DOHH2 (cell line): ENCODE measurements around the gene TUFT1.

ENCODE experiments used
- H3F3A ChIP-seq: fragments of 200-600 bp; sonication (generic), shearing (Covaris generic); 2 replicates; pipeline ENCODE4 v1.6.0; 2016; ENCODE audit warnings: antibody characterized with exemption, mild to moderate bottlenecking; ENCODE audit not compliant: control insufficient read depth, insufficient read depth
- H3K27ac ChIP-seq: fragments of 200-600 bp; sonication (generic); 2 replicates; pipeline ENCODE4 v1.5.1; 2014; ENCODE audit warnings: low read depth, mild to moderate bottlenecking, low read length, moderate library complexity
- H3K27me3 ChIP-seq: fragments of 200-600 bp; sonication (generic); 2 replicates; pipeline ENCODE4 v1.6.1; 2014; ENCODE audit warnings: mild to moderate bottlenecking, low read length, mixed read lengths; ENCODE audit not compliant: control insufficient read depth
- H3K36me3 ChIP-seq: fragments of 200-600 bp; sonication (generic); 2 replicates; pipeline ENCODE4 v1.6.1; 2014; ENCODE audit warnings: mild to moderate bottlenecking, low read length, moderate library complexity, mixed read lengths; ENCODE audit not compliant: control insufficient read depth
- H3K4me1 ChIP-seq: fragments of 200-600 bp; sonication (generic); 2 replicates; pipeline ENCODE4 v1.6.1; 2014; ENCODE audit warnings: mild to moderate bottlenecking, low read length, mixed read lengths; ENCODE audit not compliant: control insufficient read depth
- H3K4me2 ChIP-seq: fragments of 200-600 bp; sonication (generic); 2 replicates; pipeline ENCODE4 v1.6.0; 2014; ENCODE audit warnings: mild to moderate bottlenecking, low read length, moderate library complexity
- H3K4me3 ChIP-seq: fragments of 200-600 bp; sonication (generic); 2 replicates; pipeline ENCODE4 v1.5.1; 2014; ENCODE audit warnings: mild to moderate bottlenecking, low read length, mixed read lengths
- H3K79me2 ChIP-seq: fragments of 200-600 bp; sonication (generic); 2 replicates; pipeline ENCODE4 v1.6.1; 2014; ENCODE audit warnings: mild to moderate bottlenecking, low read length, mixed read lengths; ENCODE audit not compliant: control insufficient read depth
- H3K9me2 ChIP-seq: fragments of 200-600 bp; sonication (generic); replicated peaks from 2 replicates; pipeline ENCODE4 v1.6.1; 2014; ENCODE audit warnings: mild to moderate bottlenecking, low read length, mixed read lengths; ENCODE audit not compliant: control insufficient read depth
- H3K9me3 ChIP-seq: fragments of 200-600 bp; sonication (generic); 2 replicates; pipeline ENCODE4 v1.6.1; 2014; ENCODE audit warnings: antibody characterized with exemption, low read length, mixed read lengths; ENCODE audit not compliant: control insufficient read depth, insufficient read depth
- H4K20me1 ChIP-seq: fragments of 200-600 bp; sonication (generic); 2 replicates; pipeline ENCODE4 v1.6.0; 2014; ENCODE audit warnings: low read depth, mild to moderate bottlenecking, antibody characterized with exemption, low read length, moderate library complexity; ENCODE audit not compliant: control insufficient read depth, insufficient read depth
- CTCF ChIP-seq: fragments of 200-600 bp; sonication (generic); IDR thresholded peaks from one replicate; pipeline ENCODE4 v1.5.1; 2014; ENCODE audit warnings: antibody characterized with exemption, mild to moderate bottlenecking, low read depth, low read length; ENCODE audit not compliant: poor library complexity, severe bottlenecking
- EZH2phosphoT487 ChIP-seq: fragments of 200-600 bp; sonication (generic); IDR thresholded peaks from 2 replicates; pipeline ENCODE4 v1.6.1; 2017; ENCODE audit warnings: borderline replicate concordance, mild to moderate bottlenecking, antibody characterized with exemption, low read length, moderate library complexity, mixed read lengths

Gene TUFT1

GRCh38 chr1:151513626-151514121 lies 26.4 kb upstream of the TUFT1 start:
- peaks cover 14% of the 10 kb centered on the region for H3K27me3 ChIP-seq
- TF ChIP-seq CTCF (no peak), EZH2phosphoT487 (no peak)
- no peaks in the 10 kb centered on the region for H3K9me2 ChIP-seq
- H4K20me1 ChIP-seq = no peaks in the 10 kb centered on the region
- no peak overlapping the region for H3K27ac ChIP-seq
- no peak overlapping the region for H3K4me3 ChIP-seq
- no peaks in the 10 kb centered on the region for H3K9me3 ChIP-seq
- no peaks in the 10 kb centered on the region for H3K79me2 ChIP-seq
- H3K36me3 ChIP-seq = no peaks in the 10 kb centered on the region
- peaks cover 27% of the 10 kb centered on the region for H3K4me1 ChIP-seq
- peaks cover 7% of the 10 kb centered on the region; the same call in 1 of the 2 replicates for H3F3A ChIP-seq
- no peak overlapping the region for H3K4me2 ChIP-seq

- no peaks in the 10 kb centered on the region for H3K9me2 ChIP-seq
- H3K79me2 ChIP-seq = no peaks in the 10 kb centered on the region
- H3K27ac ChIP-seq = no peak overlapping the region
- peaks cover 27% of the 10 kb centered on the region for H3K4me1 ChIP-seq
- no peaks in the 10 kb centered on the region for H3K36me3 ChIP-seq
- H3K27me3 ChIP-seq = peaks cover 14% of the 10 kb centered on the region
- H3F3A ChIP-seq = peaks cover 7% of the 10 kb centered on the region; the same call in 1 of the 2 replicates
- H3K4me2 ChIP-seq = no peak overlapping the region
- no peaks in the 10 kb centered on the region for H4K20me1 ChIP-seq
- H3K4me3 ChIP-seq = no peak overlapping the region
- no peak for TF ChIP-seq CTCF
- no peak for TF ChIP-seq EZH2phosphoT487
- no peaks in the 10 kb centered on the region for H3K9me3 ChIP-seq
These were observed 25.7 kb upstream of the TUFT1 start for GRCh38 chr1:151514366-151514765.

- no peak overlapping the region for H3K4me2 ChIP-seq
- no peak for TF ChIP-seq EZH2phosphoT487
- no peak for TF ChIP-seq CTCF
- H4K20me1 ChIP-seq = no peaks in the 10 kb centered on the region
- H3K27me3 ChIP-seq = peaks cover 11% of the 10 kb centered on the region
- no peaks in the 10 kb centered on the region for H3K36me3 ChIP-seq
- no peaks in the 10 kb centered on the region for H3K9me2 ChIP-seq
- H3K27ac ChIP-seq = no peak overlapping the region
- H3K79me2 ChIP-seq = no peaks in the 10 kb centered on the region
- H3K9me3 ChIP-seq = no peaks in the 10 kb centered on the region
- peaks cover 23% of the 10 kb centered on the region for H3K4me1 ChIP-seq
- H3K4me3 ChIP-seq = no peak overlapping the region
- H3F3A ChIP-seq = peaks cover 3% of the 10 kb centered on the region; the same call in 1 of the 2 replicates
These were observed 24.8 kb upstream of the TUFT1 start for GRCh38 chr1:151515265-151515664.

- Histone ChIP-seq H3K4me2 (no peak overlapping the region), H3K27me3 (peaks cover 8% of the 10 kb centered on the region; the same call in 1 of the 2 replicates), H3K4me3 (no peak overlapping the region), H3K36me3 (no peaks in the 10 kb centered on the region), H3K27ac (no peak overlapping the region), H3F3A (no peaks in the 10 kb centered on the region), H3K9me3 (no peaks in the 10 kb centered on the region), H3K79me2 (no peaks in the 10 kb centered on the region), H3K9me2 (no peaks in the 10 kb centered on the region), H3K4me1 (peaks cover 18% of the 10 kb centered on the region), H4K20me1 (no peaks in the 10 kb centered on the region)
- TF ChIP-seq CTCF = no peak
- TF ChIP-seq EZH2phosphoT487 = no peak
These were observed 24.0 kb upstream of the TUFT1 start for GRCh38 chr1:151516031-151516511.
